H1 (cell line): ENCODE results near the gene SRGAP3. TPM values are rescaled to one million over a fixed set of nuclear protein-coding genes. Genes with fewer than 3 reads are reported as not detected.

ENCODE experiments used
- CTBP2 ChIP-seq: IDR thresholded peaks from 2 replicates; pipeline ENCODE4 v1.7.0; 2011; ENCODE audit warnings: borderline replicate concordance, mild to moderate bottlenecking, moderate library complexity, mixed read lengths, low read length; ENCODE audit not compliant: insufficient read depth, insufficient read length
- FOSL1 ChIP-seq: IDR thresholded peaks from 2 replicates; pipeline ENCODE4 v1.6.1; 2011; ENCODE audit warnings: mild to moderate bottlenecking, low read depth, low read length, moderate library complexity; ENCODE audit not compliant: insufficient read depth
- GTF2F1 ChIP-seq: IDR thresholded peaks from 2 replicates; pipeline ENCODE4 v1.6.1; 2012; ENCODE audit warnings: low read depth, low read length, improper control_type of control experiment, borderline replicate concordance
- RAD21 ChIP-seq, 2 experiments: IDR thresholded peaks in 1 of 2; conservative IDR thresholded peaks in 1 of 2; 2 replicates each; pipeline ENCODE4 v1.6.1; 2011; ENCODE audit warnings: low read depth in 2 of 2, low read length in 2 of 2, improper control_type of control experiment in 1 of 2, inconsistent platforms in 1 of 2, mild to moderate bottlenecking in 1 of 2, moderate library complexity in 1 of 2
- SIN3A ChIP-seq, 2 experiments: IDR thresholded peaks in 1 of 2; conservative IDR thresholded peaks in 1 of 2; 2 replicates each; pipeline ENCODE4 v1.6.1; 2011 to 2012; ENCODE audit warnings: low read length in 2 of 2, improper control_type of control experiment in 1 of 2, low read depth in 1 of 2, mild to moderate bottlenecking in 1 of 2
- TBP ChIP-seq: IDR thresholded peaks from 2 replicates; pipeline ENCODE4 v1.6.1; 2011; ENCODE audit warnings: low read depth, low read length, improper control_type of control experiment
- TEAD4 ChIP-seq: IDR thresholded peaks from 2 replicates; pipeline ENCODE4 v1.6.1; 2012; ENCODE audit warnings: low read depth, low read length, inconsistent platforms, mixed read lengths
- polyA plus RNA-seq, 7 experiments: library from polyadenylated mRNA; depleted of rRNA in 3 of 7; stranded (reverse) in 5 of 7; unstranded in 2 of 7; fragments of >200 nt in 5 of 7; fragments of 200-250 nt in 2 of 7; gene quantifications; 1 replicate in 5 of 7; 2 replicates in 1 of 7; 4 replicates in 1 of 7; pipeline versions ENCODE4 v1.2.1 to v1.2.3, GENCODE V29; 2011 to 2013; ENCODE audit warnings: missing spikeins in 2 of 7, mixed read lengths in 2 of 7
- total RNA-seq: library from RNA; stranded (reverse); fragmentation: NEBNext Ultra II Directional; extraction: Animal tissue kit (Norgen Biotek cat#: 25700); gene quantifications from 2 replicates; pipeline ENCODE4 v1.2.1, GENCODE V29; 2021
- TF ChIP-seq, protein P1 (sequence below): IDR thresholded peaks from 2 replicates; pipeline ENCODE4 v1.6.1; 2012; ENCODE audit warnings: low read length, inconsistent platforms
- TF ChIP-seq, protein P2 (sequence below): IDR thresholded peaks from 2 replicates; pipeline ENCODE4 v1.6.1; 2011; ENCODE audit warnings: low read depth, mild to moderate bottlenecking, low read length; ENCODE audit not compliant: insufficient read depth

SRGAP3 gene
- total and polyA plus RNA-seq, 2 of the 8 experiments (the other 6 are each of a cell fraction or from before 2014, with no cell fraction given): 5.8 to 11.4 TPM

- TF ChIP-seq GTF2F1 (no peak), TEAD4 (no peak), CTBP2 (no peak), TBP (no peak), FOSL1 (no peak), RAD21 (IDR thresholded peaks at IDR 0.05 in 1 of 2, conservative IDR thresholded peaks at IDR 0.05 in 1 of 2; ENCODE audit: low read depth in 2 of 2, low read length in 2 of 2) (no peak), SIN3A (conservative IDR thresholded peaks at IDR 0.05 in 1 of 2, IDR thresholded peaks at IDR 0.05 in 1 of 2; ENCODE audit: low read depth in 1 of 2, low read length in 2 of 2) (no peak)
- TF ChIP-seq, protein P1, sequence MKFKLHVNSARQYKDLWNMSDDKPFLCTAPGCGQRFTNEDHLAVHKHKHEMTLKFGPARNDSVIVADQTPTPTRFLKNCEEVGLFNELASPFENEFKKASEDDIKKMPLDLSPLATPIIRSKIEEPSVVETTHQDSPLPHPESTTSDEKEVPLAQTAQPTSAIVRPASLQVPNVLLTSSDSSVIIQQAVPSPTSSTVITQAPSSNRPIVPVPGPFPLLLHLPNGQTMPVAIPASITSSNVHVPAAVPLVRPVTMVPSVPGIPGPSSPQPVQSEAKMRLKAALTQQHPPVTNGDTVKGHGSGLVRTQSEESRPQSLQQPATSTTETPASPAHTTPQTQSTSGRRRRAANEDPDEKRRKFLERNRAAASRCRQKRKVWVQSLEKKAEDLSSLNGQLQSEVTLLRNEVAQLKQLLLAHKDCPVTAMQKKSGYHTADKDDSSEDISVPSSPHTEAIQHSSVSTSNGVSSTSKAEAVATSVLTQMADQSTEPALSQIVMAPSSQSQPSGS: no peak
- TF ChIP-seq, protein P2, sequence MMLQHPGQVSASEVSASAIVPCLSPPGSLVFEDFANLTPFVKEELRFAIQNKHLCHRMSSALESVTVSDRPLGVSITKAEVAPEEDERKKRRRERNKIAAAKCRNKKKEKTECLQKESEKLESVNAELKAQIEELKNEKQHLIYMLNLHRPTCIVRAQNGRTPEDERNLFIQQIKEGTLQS: no peak
Observed at GRCh38 chr3:9217784-9218513, 31.5 kb downstream of the SRGAP3 start (continued).
